Right kidney (tissue), 1 donor: ENCODE data around the gene ZNF837.
"Not testable (repeated sequence)": the region's sequence is repeated elsewhere in the genome, so short reads cannot be mapped to it uniquely, and the experiment has no call there.

Source experiments
- DNase-seq: peaks from one replicate; pipeline ENCODE4 v3.0.0-alpha.2; 2016

The ZNF837 gene

DNA sequence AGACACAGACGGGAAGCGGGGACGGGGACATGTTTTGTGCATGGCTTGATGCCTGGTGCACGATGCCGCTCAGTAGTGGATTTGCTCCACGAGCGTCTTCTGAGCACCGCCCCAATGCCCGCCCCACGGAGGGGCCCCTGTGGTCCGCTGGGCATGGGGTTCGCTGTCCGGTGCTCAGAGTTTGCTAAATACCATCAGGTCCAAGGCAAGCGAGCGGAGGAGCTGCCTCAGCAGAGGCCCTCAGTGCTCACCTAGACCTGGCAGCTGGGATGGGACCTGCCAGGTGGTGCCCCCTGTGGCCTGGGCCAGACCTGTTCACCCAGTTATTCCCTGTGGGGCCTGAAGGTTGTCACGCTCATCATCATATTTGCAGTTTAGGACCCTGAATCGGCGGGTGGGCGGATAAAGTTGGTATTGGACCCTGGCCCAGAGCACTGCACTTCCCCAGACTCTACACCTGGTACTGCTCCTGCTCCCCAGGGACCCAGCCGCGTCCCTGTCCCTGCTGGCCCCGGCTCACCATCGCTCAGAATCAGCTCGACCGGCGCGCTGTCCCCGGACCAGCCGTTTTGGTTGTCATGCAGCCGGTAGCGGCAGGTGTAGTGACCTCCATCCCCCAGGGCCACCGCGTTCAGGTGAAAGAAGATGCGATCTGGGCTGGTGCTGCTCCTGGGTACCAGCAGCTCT is 29.8 kb downstream of the ZNF837 start:
- no peak for DNase-seq

DNA sequence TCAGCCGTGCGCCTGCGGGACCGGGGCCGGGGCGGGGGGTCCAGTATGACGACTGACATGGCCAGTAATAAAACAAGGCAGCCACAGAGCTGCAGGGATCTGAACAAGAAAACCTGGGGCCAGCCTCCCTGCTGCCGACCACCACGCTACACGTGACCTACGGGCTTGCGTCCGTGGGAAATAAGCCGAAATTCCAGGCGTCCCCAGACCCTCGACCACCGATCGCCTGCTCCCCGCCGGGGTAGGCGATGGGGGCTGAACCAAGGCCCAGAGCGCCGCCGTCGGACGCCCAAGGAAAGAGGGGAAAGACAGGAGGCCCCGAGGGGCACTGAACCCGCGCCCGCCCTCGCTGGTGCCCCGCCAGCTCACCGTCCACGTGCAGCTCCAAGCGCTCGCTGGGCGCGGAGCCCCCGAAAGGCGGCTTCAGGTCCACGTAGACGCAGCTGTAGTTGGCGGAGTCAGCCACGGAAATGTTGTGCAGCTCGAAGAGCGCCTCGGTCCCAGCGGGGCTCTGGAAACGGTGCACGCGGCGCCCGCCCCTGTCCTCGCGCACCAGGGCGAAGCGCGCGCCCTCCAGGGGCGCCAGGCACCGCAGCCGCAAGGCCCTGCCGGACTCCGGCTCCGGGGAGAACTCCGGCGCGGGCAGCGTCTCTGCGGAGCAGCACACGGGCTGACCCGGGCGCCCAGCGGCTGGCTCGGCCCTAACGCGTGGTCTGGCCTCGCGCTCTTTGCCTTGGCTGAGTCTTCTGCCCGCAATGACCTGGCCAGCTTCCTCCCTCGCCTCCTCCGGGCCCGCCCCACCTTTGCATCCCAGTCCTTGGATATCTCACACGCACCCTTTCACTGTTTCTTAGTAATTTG is 30.6 kb downstream of the ZNF837 start:
- DNase-seq: peak; percentile 71

DNA sequence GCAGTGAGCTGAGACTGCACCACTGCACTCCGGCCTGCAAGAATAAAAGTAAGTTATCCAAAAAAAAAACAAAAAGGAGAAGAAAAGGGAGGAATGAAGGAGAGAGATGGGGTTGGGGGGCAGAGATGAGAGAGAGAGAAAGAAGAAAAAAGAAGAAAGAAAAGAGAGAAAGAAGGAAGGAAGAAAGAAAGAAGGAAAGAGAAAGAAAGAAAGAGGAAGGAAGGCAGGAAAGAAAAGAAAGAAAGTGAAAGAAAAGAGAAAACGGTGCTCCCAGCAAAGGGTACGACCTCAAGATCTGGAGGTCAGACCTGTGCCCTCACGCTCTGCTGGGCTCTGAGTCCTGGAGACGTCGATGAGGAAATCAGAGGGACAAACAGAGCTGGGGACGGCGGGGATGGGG is 31.2 kb downstream of the ZNF837 start:
- DNase-seq: no peak

DNA sequence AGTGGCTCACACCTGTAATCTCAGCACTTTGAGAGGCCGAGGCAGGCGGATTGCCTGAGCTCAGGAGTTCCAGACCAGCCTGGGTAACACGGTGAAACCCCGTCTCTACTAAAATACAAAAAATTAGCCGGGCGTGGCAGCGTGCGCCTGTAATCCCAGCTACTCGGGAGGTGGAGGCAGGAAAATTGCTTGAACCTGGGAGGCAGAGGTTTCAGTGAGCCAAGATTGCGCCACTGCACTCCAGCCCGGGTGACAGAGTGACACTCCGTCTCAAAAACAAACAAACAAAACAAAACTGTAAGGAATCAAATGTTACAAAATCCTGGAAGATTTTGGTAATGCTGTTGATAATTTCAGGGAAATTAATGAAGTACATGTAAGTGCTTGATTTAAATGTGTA is 32.8 kb downstream of the ZNF837 start:
- not testable (repeated sequence) for DNase-seq

DNA sequence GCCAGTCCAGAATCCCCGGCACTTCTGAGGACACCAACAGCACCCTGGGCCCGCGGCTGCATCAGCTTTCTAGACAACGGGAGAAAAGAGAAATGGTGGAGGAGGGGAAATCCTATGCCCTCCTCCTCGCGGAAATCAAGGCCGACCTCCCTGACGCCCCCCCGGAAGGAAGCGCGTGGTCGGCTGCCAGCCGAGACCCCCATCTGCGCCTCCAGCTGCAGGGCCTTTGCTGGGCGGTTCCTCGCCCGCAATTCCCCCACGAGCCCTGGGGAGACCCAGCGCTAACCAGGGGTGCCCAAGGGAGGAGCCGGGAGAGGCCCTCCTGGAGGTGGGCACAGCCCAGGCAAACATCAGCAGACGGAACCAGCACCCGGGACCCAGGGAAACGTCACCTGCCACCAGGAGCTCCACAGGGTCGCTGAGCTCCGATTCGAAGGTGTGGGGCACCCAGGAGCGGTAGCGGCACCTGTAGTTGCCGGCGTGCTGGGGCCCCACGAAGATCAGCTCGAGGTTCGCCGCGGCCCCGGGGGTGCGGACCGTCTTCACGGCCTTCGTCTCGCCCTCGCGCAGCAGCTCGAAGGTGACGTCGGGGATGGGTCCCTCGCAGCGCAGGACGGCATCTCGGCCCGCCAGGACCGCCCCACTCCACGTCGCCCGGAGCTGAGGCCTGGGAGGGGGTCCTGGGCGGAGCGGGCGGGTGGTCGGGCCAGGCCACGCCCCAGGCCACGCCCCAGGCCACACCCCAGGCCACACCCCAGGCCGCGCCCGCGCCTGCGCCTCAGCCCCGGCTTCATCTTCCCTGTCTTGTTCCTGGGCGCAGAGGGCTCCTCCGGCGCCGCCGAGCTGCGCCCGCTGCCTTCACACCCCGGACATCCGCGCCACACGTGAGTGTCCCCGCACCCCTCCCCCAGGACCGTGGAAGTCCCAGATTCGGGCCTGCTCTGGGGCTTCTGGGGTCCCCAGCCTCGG is 33.6 kb downstream of the ZNF837 start:
- peak; percentile 61 for DNase-seq

DNA sequence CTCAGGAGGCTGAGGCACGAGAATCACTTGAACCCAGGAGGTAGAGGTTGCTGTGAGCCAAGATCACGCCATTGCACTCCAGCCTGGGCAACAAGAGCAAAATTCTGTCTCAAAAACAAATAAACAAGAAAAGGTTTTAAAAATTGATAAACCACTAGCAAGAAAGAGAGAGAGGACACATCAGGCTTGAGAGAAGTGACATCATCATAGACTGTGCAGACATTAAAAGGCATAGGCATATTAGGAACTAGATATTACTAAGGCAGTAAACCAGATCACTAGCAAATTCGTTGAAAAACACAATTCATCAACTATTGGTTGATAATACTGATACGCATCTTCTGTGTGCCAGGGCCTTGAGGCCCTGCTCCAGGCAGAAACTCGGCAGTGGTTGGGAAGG is 35.3 kb downstream of the ZNF837 start:
- no peak for DNase-seq

DNA sequence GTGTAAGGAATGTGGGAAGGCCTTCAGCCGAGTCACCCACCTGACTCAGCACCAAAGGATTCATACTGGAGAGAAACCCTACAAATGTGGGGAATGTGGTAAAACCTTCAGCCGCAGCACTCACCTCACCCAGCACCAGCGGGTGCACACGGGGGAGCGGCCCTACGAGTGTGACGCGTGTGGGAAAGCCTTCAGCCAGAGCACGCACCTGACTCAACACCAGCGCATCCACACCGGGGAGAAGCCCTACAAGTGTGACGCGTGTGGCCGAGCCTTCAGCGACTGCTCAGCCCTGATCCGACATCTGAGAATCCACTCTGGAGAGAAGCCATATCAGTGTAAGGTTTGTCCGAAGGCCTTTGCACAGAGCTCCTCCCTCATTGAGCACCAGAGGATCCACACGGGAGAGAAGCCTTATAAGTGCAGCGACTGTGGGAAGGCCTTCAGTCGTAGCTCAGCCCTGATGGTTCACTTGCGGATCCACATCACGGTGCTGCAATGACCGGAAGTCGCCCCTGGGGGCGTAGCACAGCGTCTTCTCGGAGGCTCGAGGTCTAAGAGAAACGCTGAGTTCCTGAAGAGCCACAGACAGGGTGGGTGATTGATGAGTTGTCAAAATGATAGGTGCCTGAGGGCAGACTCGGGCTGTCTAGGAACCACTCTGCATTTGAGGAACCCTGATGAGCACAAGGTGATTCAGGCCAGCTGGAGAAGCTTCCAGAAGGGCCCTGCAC is 41.8 kb downstream of the ZNF837 start:
- no peak for DNase-seq

DNA sequence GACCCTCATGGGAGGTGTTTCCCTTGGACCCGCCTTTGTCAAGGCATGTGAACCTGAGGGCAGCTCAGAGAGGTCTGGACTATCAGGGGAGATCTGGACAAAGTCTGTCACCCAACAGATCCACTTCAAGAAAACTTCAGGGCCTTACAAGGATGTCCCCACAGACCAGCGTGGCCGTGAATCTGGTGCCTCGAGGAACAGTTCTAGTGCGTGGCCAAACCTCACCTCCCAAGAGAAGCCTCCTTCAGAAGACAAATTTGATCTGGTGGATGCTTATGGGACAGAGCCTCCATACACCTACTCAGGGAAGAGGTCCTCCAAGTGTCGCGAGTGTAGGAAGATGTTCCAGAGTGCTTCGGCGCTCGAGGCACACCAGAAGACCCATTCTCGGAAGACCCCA is 42.5 kb downstream of the ZNF837 start:
- no peak for DNase-seq

DNA sequence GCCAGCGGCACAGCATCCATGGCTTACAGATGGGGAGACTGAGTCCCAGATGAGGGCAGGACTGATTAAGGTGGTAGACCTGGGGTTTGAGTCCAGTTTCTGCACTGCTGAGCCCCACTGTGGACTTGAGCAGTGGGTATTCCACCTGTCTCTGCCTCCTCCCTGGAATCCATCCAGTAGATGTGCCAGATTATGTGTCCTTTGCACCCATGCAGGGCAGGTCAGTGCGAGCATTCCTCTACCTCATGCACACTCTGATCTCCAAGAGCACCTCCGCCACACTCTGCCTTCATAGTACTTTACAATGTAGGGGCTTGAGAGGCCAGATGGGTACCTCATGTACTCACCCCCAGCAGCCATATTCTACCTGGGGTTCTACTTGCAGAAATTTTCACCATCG is 44.0 kb downstream of the ZNF837 start:
- no peak for DNase-seq

DNA sequence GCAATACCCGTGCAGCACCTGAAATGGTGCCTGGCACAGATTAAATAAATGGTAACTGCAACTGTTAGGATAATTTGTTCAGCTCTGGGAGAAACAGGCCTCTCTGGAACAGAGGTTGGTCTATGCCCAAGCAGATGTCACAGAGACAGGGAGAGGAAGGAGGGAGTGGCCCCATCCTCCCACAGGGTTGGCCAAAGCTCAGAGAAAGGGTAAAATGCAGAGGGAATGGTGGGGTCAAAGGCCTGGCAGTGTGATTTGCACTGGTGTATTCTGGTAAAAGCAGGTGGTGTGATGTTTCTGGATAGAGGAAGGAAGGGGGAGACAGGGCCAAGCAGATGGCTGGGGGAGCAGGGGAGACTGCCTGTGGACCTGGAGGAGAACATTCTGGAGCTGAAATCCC is 44.6 kb downstream of the ZNF837 start:
- no peak for DNase-seq

DNA sequence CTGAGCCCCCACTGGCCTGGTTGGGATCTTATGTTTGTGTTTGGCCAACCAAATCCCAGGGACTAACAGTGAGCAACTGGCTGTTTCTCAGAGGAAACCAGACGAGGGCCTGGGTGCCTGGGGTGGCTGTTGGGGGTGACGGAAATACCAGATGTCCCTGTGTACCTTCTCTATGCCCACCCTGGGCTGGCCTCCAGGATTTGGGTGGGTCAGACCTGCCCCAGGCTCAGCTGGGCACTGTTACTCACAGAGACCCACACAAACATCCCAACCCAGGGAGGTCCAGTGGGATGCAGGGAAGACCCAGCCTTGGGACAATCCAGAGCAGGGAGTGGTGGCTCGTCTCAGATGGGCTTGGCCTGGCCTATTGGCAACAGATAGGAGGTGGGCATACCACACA is 45.2 kb downstream of the ZNF837 start:
- no peak for DNase-seq

DNA sequence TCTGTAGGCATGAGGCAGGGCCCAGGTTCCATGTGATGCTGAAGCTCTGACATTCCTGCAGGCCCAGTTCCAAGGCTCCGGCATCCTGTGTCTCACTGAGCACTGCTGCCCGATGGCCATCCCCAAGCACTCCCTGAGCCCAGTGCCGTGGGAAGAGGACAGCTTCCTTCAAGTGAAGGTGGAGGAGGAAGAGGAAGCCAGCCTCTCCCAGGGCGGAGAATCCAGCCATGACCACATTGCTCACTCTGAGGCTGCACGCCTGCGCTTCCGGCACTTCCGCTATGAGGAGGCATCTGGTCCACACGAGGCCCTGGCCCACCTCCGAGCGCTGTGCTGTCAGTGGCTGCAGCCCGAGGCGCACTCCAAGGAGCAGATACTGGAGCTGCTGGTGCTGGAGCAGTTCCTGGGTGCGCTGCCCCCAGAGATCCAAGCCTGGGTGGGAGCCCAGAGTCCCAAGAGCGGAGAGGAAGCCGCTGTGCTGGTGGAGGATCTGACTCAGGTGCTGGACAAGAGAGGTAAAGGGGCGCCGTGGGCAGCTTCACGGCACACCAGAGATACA is 46.1 kb downstream of the ZNF837 start:
- no peak for DNase-seq

DNA sequence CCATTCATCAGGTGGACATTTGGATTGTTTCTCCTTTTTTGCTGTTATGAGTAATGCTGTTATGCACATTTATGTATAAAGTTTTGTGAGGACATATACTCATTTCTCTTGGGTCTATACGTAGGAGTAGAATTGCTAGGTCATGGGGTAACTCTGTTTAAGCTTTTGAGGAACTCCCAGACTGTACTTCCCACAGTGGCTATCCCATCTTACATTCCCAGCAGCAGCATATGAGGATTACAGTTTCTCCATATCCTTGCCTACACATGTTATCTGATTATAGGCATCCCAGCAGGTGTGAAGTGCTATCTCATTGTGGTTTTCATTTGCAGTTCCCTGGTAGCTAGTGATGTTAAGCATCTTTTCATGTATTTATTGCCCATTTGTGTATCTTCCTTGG is 48.1 kb downstream of the ZNF837 start:
- DNase-seq: no peak

DNA sequence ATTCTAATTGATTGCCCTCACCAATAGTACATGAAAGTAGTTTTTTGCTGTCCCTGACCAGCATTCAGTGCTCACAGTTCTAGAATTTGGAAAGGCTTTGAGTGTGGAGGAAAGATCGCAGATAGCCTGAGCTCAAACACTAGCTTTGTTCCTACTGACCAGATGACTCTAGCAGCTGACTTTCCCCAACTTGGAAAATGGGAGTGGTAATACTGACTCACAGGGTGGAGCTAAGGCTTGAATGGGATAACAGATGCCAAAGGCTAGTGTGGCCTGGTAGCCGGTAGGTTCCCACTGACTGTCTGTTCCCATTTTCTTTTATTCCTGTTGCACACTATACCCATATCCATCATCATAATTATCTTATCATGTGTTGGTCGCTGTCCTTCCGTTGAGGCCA is 50.4 kb downstream of the ZNF837 start:
- DNase-seq: no peak

DNA sequence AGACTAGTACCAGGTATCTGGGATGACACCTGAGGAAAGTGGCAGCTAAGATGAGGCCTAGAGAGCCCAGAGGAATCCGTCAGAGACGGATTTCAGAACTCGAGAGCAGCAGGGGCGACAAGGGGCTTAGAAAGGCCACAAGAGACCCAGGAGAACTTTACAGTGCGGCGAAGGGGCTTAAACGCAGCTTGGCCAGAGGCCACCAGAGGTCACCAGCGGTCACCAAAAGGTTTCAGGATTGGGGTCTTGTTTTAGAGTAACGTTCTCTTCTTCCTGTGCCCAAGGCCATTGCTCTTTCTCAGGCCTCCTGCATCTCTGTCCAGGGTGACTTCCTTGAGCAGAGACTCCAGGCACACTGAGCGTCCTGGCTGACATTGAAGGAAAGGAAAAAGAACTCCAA is 51.8 kb downstream of the ZNF837 start:
- no peak for DNase-seq

DNA sequence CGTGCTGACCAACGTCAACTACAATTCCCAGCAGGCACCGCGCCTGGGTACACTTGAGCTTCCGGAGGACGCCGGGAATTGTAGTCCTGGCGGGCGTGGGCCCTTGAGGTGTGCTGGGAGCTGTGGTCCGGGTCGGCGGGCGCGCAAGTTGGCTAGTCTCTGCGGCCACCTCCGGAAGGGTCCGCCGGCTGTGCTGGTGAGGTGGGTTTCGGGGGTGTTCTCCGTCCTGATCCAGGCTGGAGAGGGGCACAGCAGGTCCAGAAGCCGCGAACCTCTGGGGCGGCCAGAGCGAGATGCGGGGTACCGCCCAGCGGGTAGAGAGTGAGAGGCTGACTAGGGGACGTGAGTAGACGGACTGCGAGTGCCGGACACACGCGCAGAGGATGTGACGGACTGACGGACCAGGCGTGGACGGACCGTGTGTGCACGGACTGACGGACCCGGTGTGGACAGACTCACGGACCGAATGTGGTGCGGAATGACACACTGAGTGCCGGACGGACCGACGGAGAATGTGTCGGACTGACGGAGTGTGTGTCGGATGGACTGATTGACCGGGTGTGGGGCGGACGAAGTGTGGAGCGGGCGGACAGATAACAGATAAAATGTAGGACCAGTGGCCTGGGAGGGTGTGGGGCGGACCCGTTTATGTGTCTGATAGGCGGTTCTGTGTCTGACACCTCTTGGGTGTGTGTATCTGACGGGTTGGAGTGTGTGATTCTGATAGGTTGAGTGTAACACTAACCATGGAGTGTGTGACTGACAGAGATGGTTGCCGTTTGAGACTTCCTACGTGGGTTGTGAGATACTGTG is 53.7 kb downstream of the ZNF837 start, which contains the start of gene ZSCAN22:
TSS of gene ZSCAN22 (plus strand) at position 81 of the 813 bp plus-strand sequence. CDS start 7,809 bp downstream, outside the sequence.
- DNase-seq: peak; percentile 98

DNA sequence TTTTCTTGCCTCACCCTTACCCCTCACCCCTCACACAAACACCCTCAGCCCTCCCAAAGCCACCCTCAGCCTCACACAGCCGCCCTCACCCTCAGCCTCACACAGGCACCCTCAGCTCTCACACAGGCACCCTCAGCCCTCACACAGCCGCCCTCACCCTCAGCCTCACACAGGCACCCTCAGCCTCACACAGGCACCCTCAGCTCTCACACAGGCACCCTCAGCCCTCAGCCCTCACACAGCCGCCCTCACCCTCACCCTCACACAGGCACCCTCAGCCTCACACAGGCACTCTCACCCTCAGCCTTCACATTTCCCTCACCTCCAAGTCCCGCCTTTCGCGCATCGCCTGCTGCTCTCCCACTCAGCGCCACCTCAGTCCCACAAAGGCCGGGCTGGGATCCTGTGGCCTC is 54.3 kb downstream of the ZNF837 start:
- DNase-seq: no peak

DNA sequence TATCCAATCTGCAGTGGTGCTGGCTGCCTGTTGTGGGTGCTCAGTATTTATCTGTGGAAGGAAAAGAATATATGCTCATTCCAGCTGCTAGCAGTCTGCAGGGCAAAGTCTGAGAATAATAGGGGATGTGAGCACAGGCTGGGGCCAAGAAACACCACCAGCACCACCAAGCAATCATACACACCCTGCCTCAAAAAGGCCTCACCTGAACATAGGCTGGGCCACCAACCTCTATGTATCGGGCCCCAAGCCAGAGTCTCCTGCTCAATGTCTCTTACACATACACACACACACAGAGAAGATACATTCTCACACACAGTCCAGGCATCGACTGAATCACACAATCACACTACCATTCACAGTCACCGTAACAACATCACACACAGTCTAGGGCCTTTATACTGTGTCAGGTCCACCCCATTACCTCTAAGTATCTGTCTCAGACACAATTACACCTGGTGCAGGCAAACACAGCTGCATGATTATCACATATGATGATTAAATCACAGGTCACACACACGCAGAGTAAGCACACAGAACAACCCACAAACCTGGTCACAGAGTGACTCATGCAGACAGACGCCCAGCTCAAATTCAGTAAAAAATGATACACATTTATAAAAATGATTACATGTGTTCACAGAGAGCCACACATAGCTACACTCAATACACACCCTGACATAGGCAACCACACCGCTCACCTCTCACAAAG is 55.4 kb downstream of the ZNF837 start:
- DNase-seq: no peak

DNA sequence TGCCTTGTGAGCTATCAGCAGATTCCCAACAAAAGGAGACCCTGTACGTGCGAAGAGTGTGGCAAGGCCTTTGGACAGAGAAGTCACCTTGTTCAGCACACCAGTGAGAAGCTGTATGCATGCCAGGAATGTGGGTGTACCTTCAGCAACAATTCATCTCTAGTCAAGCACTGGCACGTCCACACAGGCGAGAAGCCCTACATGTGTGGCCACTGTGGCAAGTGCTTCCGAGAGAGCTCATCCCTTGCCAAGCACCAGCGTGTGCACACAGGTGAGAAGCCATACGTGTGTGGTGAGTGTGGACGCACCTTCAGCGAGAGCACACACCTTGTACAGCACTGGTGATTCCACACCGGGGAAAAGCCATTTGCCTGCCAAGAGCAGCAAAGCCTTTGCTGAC is 61.6 kb downstream of the ZNF837 start:
- no peak for DNase-seq

DNA sequence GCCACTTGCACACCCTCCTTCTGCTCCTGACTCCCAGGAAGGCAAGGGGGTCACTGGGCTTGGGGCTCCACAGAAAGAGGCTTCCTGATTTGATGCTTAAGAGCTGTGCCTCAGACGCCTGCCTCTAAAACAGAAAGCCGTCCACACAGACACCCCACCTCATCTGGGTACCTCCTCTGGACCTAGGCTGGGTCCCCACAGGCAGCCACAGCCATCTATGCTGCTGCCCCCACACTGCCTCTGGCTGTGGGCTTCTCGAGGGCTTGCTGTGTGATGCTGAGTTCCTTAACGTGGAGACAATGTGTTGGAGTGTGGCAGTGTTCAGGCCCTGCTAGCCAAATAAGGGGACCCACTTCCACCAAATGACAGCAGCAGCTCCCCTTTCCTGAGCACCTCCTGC is 62.5 kb downstream of the ZNF837 start:
- no peak for DNase-seq
